Spinal cord (tissue), 10 donors: Measurements from ENCODE around the gene FANCC. TPM values are rescaled to one million over a fixed set of nuclear protein-coding genes. Genes with fewer than 3 reads are reported as not detected.
A peak's percentile ranks its signal among the peaks of the same experiment; 100 is the strongest.
"Not testable (repeated sequence)": the region's sequence is repeated elsewhere in the genome, so short reads cannot be mapped to it uniquely, and the experiment has no call there.

ENCODE experiments used
- DNase-seq, 6 donors: peaks; one replicate each; pipeline versions ENCODE4 v3.0.0 to v3.0.0-alpha.2; 2013 to 2015; ENCODE audit warnings: low spot score in 6 of 6, low read depth in 4 of 6
- H3K27ac ChIP-seq: one replicate; pipeline ENCODE4 v1.5.1; 2013; ENCODE audit warnings: low read depth, low read length, control low read depth
- H3K27me3 ChIP-seq: one replicate; pipeline ENCODE4 v1.6.1; 2013; ENCODE audit warnings: low read length; ENCODE audit not compliant: control insufficient read depth, insufficient read depth
- H3K36me3 ChIP-seq: one replicate; pipeline ENCODE4 v1.6.1; 2013; ENCODE audit warnings: low read length; ENCODE audit not compliant: control insufficient read depth, insufficient read depth
- H3K4me1 ChIP-seq: one replicate; pipeline ENCODE4 v1.6.1; 2013; ENCODE audit warnings: low read length; ENCODE audit not compliant: control insufficient read depth, insufficient read depth
- H3K4me3 ChIP-seq: one replicate; pipeline ENCODE4 v1.5.1; 2013; ENCODE audit warnings: low read depth, low read length, control low read depth
- H3K9me3 ChIP-seq: one replicate; pipeline ENCODE4 v1.6.1; 2013; ENCODE audit warnings: low read length; ENCODE audit not compliant: control insufficient read depth, insufficient read depth
- WGBS: methylation state at CpG from one replicate; pipeline ENCODE4 v1.1.5; 2013; ENCODE audit warnings: missing lambda C conversion rate; ENCODE audit not compliant: insufficient coverage; 5-methylcytosine and 5-hydroxymethylcytosine counted together
- polyA plus RNA-seq, 2 donors: library from polyadenylated mRNA; unstranded; fragments of 120-200 nt; gene quantifications; one replicate each; pipeline ENCODE4 v1.2.1, GENCODE V29; 2013; ENCODE audit not compliant: insufficient read length in 2 of 2
- total RNA-seq, 2 donors: library from RNA; depleted of rRNA in 1 of 2; stranded (reverse); fragments of 120-200 nt in 1 of 2; fragments of >200 nt in 1 of 2; gene quantifications; one replicate each; pipeline versions ENCODE4 v1.2.3 to v1.2.4, GENCODE V29; 2013 to 2014
- donor health status: healthy.

Gene FANCC
- total and polyA plus RNA-seq, 4 donors: 14.1 to 16.6 (median 15.3) TPM

GRCh38 chr9:95225076-95225725 lies 92.3 kb downstream of the FANCC start:
- no peak for DNase-seq
- no peak overlapping the region for H3K27ac ChIP-seq
- no peaks in the 10 kb centered on the region for H3K9me3 ChIP-seq
- no peaks in the 10 kb centered on the region for H3K36me3 ChIP-seq
- H3K4me3 ChIP-seq: no peak overlapping the region
- H3K27me3 ChIP-seq: no peaks in the 10 kb centered on the region
- H3K4me1 ChIP-seq: no peaks in the 10 kb centered on the region
- WGBS: no CpG with 5 or more reads among the region's 5 CpGs

- Histone ChIP-seq H3K4me1 (no peaks in the 10 kb centered on the region), H3K4me3 (no peak overlapping the region), H3K27ac (no peak overlapping the region), H3K27me3 (no peaks in the 10 kb centered on the region), H3K36me3 (no peaks in the 10 kb centered on the region), H3K9me3 (no peaks in the 10 kb centered on the region)
- no CpG with 5 or more reads among the region's 3 CpGs for WGBS
- no peak for DNase-seq
Measured at GRCh38 chr9:95224376-95225019, 93.0 kb downstream of the FANCC start.

GRCh38 chr9:95220352-95220751 lies 97.2 kb downstream of the FANCC start:
- H3K27ac ChIP-seq, DNase-seq, H3K36me3 ChIP-seq, H3K4me3 ChIP-seq, H3K4me1 ChIP-seq, H3K9me3 ChIP-seq, H3K27me3 ChIP-seq: not testable (repeated sequence)
- no CpG with 5 or more reads among the region's 4 CpGs for WGBS

- DNase-seq: no peak
- Histone ChIP-seq H3K4me1 (no peaks in the 10 kb centered on the region), H3K4me3 (no peak overlapping the region), H3K36me3 (no peaks in the 10 kb centered on the region), H3K27ac (no peak overlapping the region), H3K9me3 (no peaks in the 10 kb centered on the region), H3K27me3 (no peaks in the 10 kb centered on the region)
- WGBS: 54% methylated on average over 3 of the region's 4 CpGs
Measured at GRCh38 chr9:95218773-95219172, 98.7 kb downstream of the FANCC start.

- Histone ChIP-seq H3K27me3 (no peaks in the 10 kb centered on the region), H3K9me3 (no peaks in the 10 kb centered on the region), H3K36me3 (no peaks in the 10 kb centered on the region), H3K4me3 (no peak overlapping the region), H3K27ac (no peak overlapping the region), H3K4me1 (no peaks in the 10 kb centered on the region)
- WGBS: 93% methylated on average over 3 of the region's 5 CpGs
- DNase-seq: no peak
Measured at GRCh38 chr9:95217936-95218335, 99.6 kb downstream of the FANCC start.

- 54% methylated on average over 4 of the region's 5 CpGs for WGBS
- Histone ChIP-seq H3K4me1 (no peaks in the 10 kb centered on the region), H3K27me3 (no peaks in the 10 kb centered on the region), H3K27ac (no peak overlapping the region), H3K9me3 (no peaks in the 10 kb centered on the region), H3K4me3 (no peak overlapping the region), H3K36me3 (no peaks in the 10 kb centered on the region)
- no peak for DNase-seq
Measured at GRCh38 chr9:95215336-95215898, 102.1 kb downstream of the FANCC start.

- no peaks in the 10 kb centered on the region for H3K36me3 ChIP-seq
- DNase-seq: no peak
- no peak overlapping the region for H3K27ac ChIP-seq
- no peaks in the 10 kb centered on the region for H3K27me3 ChIP-seq
- H3K4me3 ChIP-seq: no peak overlapping the region
- H3K9me3 ChIP-seq: no peaks in the 10 kb centered on the region
- H3K4me1 ChIP-seq: no peaks in the 10 kb centered on the region
Measured at GRCh38 chr9:95213117-95213516, 104.4 kb downstream of the FANCC start.

- Histone ChIP-seq H3K36me3 (no peaks in the 10 kb centered on the region), H3K27ac (no peak overlapping the region), H3K4me1 (peaks cover 2% of the 10 kb centered on the region), H3K9me3 (no peaks in the 10 kb centered on the region), H3K4me3 (no peak overlapping the region), H3K27me3 (no peaks in the 10 kb centered on the region)
- peak in 1 of 6 donors; percentile 40 for DNase-seq
- 14% methylated on average over 1 of the region's 1 CpG for WGBS
Measured at GRCh38 chr9:95211028-95211427, 106.5 kb downstream of the FANCC start.

- no peak overlapping the region for H3K4me3 ChIP-seq
- DNase-seq: no peak
- no peak overlapping the region for H3K27ac ChIP-seq
- 82% methylated on average over 4 of the region's 4 CpGs for WGBS
- H3K27me3 ChIP-seq: no peaks in the 10 kb centered on the region
- H3K36me3 ChIP-seq: no peaks in the 10 kb centered on the region
- H3K9me3 ChIP-seq: no peaks in the 10 kb centered on the region
- H3K4me1 ChIP-seq: peaks cover 2% of the 10 kb centered on the region
Measured at GRCh38 chr9:95207403-95207802, 110.1 kb downstream of the FANCC start.

- Histone ChIP-seq H3K4me1 (peaks cover 7% of the 10 kb centered on the region), H3K27me3 (no peaks in the 10 kb centered on the region), H3K27ac (no peak overlapping the region), H3K36me3 (no peaks in the 10 kb centered on the region), H3K4me3 (no peak overlapping the region), H3K9me3 (no peaks in the 10 kb centered on the region)
- 15% methylated on average over 2 of the region's 8 CpGs for WGBS
- no peak for DNase-seq
Measured at GRCh38 chr9:95206143-95206542, 111.4 kb downstream of the FANCC start.
